Fibroblast of villous mesenchyme (primary cell): ENCODE measurements around the gene PARVG. TPM values are rescaled to one million over a fixed set of nuclear protein-coding genes. Genes with fewer than 3 reads are reported as not detected.

ENCODE experiments used
- DNase-seq: peaks from one replicate; pipeline ENCODE4 v3.0.0-alpha.2; 2010; ENCODE audit warnings: low read depth
- H3K4me3 ChIP-seq: 2 replicates; pipeline ENCODE4 v1.5.1; 2011; ENCODE audit warnings: low read depth, mild to moderate bottlenecking, low read length
- CTCF ChIP-seq: IDR thresholded peaks from 2 replicates; pipeline ENCODE4 v1.5.1; 2012; ENCODE audit warnings: low read depth, mild to moderate bottlenecking, low read length; ENCODE audit not compliant: insufficient read depth
- total RNA-seq: library from RNA; depleted of rRNA; stranded (reverse); fragments of >200 nt; gene quantifications from 2 replicates; pipeline ENCODE4 v1.2.3, GENCODE V29; 2012

PARVG gene
- total RNA-seq, 1 donor: not detected

GRCh38 chr22:44144046-44144569 lies 36.6 kb upstream of the PARVG start:
- TF ChIP-seq CTCF: no peak
- H3K4me3 ChIP-seq: no peak overlapping the region
- no peak for DNase-seq

- H3K4me3 ChIP-seq: no peak overlapping the region
- no peak for TF ChIP-seq CTCF
- DNase-seq: no peak
Observed at GRCh38 chr22:44145544-44145943, 35.2 kb upstream of the PARVG start.

GRCh38 chr22:44146088-44146861 lies 34.5 kb upstream of the PARVG start:
- H3K4me3 ChIP-seq: no peak overlapping the region
- no peak for DNase-seq
- TF ChIP-seq CTCF: no peak

- H3K4me3 ChIP-seq: no peak overlapping the region
- no peak for TF ChIP-seq CTCF
- no peak for DNase-seq
Observed at GRCh38 chr22:44147008-44147645, 33.6 kb upstream of the PARVG start.

GRCh38 chr22:44147821-44148574 lies 32.7 kb upstream of the PARVG start:
- peak; percentile 12 for DNase-seq
- H3K4me3 ChIP-seq: no peak overlapping the region
- TF ChIP-seq CTCF: no peak

- TF ChIP-seq CTCF: no peak
- peak; percentile 74 for DNase-seq
- H3K4me3 ChIP-seq: no peak overlapping the region
Observed at GRCh38 chr22:44151676-44152075, 29.0 kb upstream of the PARVG start.
